HEK293T (cell line): Measurements from ENCODE around the gene MYH6.

ENCODE experiments used
- BHLHE40 ChIP-seq: fragments of 450-650 bp; IDR thresholded peaks from 2 replicates; pipeline ENCODE4 v1.6.1; 2016; ENCODE audit warnings: mild to moderate bottlenecking, moderate library complexity, borderline replicate concordance
- FOXK2 ChIP-seq: fragments of 450-650 bp; IDR thresholded peaks from 2 replicates; pipeline ENCODE4 v1.6.1; 2016; ENCODE audit warnings: mild to moderate bottlenecking
- L3MBTL2 ChIP-seq: fragments of 450-650 bp; conservative IDR thresholded peaks from 2 replicates; pipeline ENCODE4 v1.6.1; 2016; ENCODE audit warnings: mild to moderate bottlenecking
- PKNOX1 ChIP-seq: fragments of 450-650 bp; IDR thresholded peaks from 2 replicates; pipeline ENCODE4 v1.6.1; 2016
- SP1 ChIP-seq: fragments of 450-650 bp; IDR thresholded peaks from 2 replicates; pipeline ENCODE4 v1.6.1; 2017

GRCh38 chr14:23413681-23414080 is 5.6 kb upstream of the MYH6 start:
- TF ChIP-seq PKNOX1 = no peak
- TF ChIP-seq SP1 = no peak
- TF ChIP-seq BHLHE40 = no peak
- no peak for TF ChIP-seq FOXK2
- TF ChIP-seq L3MBTL2 = no peak
